ENCODE data around the gene HOXA4.

Gene HOXA4

GRCh38 chr7:27169658-27170425 lies 39.3 kb upstream of the HOXA4 start:
- no peak for DNase-seq

- no peak for DNase-seq
Measured at GRCh38 chr7:27168265-27168947, 37.8 kb upstream of the HOXA4 start.

GRCh38 chr7:27167916-27168264 lies 37.3 kb upstream of the HOXA4 start:
- DNase-seq = no peak

- no peak for DNase-seq
Measured at GRCh38 chr7:27166531-27167505, 36.3 kb upstream of the HOXA4 start.

GRCh38 chr7:27165996-27166530 lies 35.5 kb upstream of the HOXA4 start:
- DNase-seq = no peak

- DNase-seq = peak; percentile 43
Measured at GRCh38 chr7:27165089-27165995, 34.8 kb upstream of the HOXA4 start, which contains the start of gene HOXA9. Gene HOXA9 (minus strand): TSS chr7:27165537. CDS start chr7:27165457, 80 bp downstream.

GRCh38 chr7:27164367-27165088 lies 34.0 kb upstream of the HOXA4 start:
- no peak for DNase-seq

GRCh38 chr7:27164045-27164366 lies 33.4 kb upstream of the HOXA4 start:
- no peak for DNase-seq

GRCh38 chr7:27163288-27164044 lies 32.9 kb upstream of the HOXA4 start:
- no peak for DNase-seq

- no peak for DNase-seq
Measured at GRCh38 chr7:27162561-27163287, 32.2 kb upstream of the HOXA4 start.

- no peak for DNase-seq
Measured at GRCh38 chr7:27161721-27162560, 31.4 kb upstream of the HOXA4 start.

GRCh38 chr7:27161214-27161720 lies 30.7 kb upstream of the HOXA4 start:
- no peak for DNase-seq

GRCh38 chr7:27160546-27161213 lies 30.1 kb upstream of the HOXA4 start:
- peak; percentile 87 for DNase-seq

- no peak for DNase-seq
Measured at GRCh38 chr7:27160145-27160545, 29.6 kb upstream of the HOXA4 start.

- no peak for DNase-seq
Measured at GRCh38 chr7:27159266-27160144, 28.9 kb upstream of the HOXA4 start.

GRCh38 chr7:27158436-27159265 lies 28.1 kb upstream of the HOXA4 start:
- DNase-seq = no peak
